B cell (primary cell): ENCODE data around the gene NTN3. TPM values are rescaled to one million over a fixed set of nuclear protein-coding genes. Genes with fewer than 3 reads are reported as not detected.

ENCODE experiments used
- ATAC-seq: fragments of 200-7000 bp; cut with Tn5 transposase; one replicate; pipeline ENCODE4 v1.10.0; 2021; ENCODE audit warnings: low read depth, mild to moderate bottlenecking, moderate number of reproducible peaks, moderate library complexity
- CTCF ChIA-PET: fragments of 350-600 bp; sonication (Branson Sonifier 250); formaldehyde crosslinking; loops from one replicate; lab custom pipeline; 2021; ENCODE audit warnings: antibody characterized with exemption, inconsistent platforms; lab: Charles Lee
- POLR2A ChIA-PET: fragments of 350-600 bp; sonication (Branson Sonifier 250); formaldehyde crosslinking; loops from one replicate; lab custom pipeline; 2021; ENCODE audit warnings: antibody characterized with exemption; lab: Charles Lee
- DNase-seq: peaks from one replicate; pipeline ENCODE4 v3.0.0; 2013
- H2AFZ ChIP-seq: 2 replicates; pipeline ENCODE4 v1.6.1; 2012; ENCODE audit warnings: mild to moderate bottlenecking, low read depth, low read length; ENCODE audit not compliant: insufficient read depth, poor library complexity, severe bottlenecking
- H3K27ac ChIP-seq, 2 donors: 1 replicate in 1 of 2; 2 replicates in 1 of 2; pipeline ENCODE4 v1.5.1; 2012 to 2013; ENCODE audit warnings: low read length in 2 of 2, mild to moderate bottlenecking in 2 of 2, moderate library complexity in 1 of 2
- H3K27me3 ChIP-seq, 4 experiments: fragments of 200-600 bp in 1 of 4; sonication (generic) in 1 of 4; replicated peaks in 1 of 4; 1 replicate in 2 of 4; 2 replicates in 2 of 4; pipeline versions ENCODE4 v1.6.1 to v1.7.0; 2013 to 2016; ENCODE audit warnings: low read length in 3 of 4, mild to moderate bottlenecking in 2 of 4, mixed read lengths in 1 of 4, moderate library complexity in 1 of 4; ENCODE audit not compliant: insufficient read depth in 4 of 4, control insufficient read depth in 3 of 4; ENCODE audit errors: control extremely low read depth in 1 of 4
- H3K36me3 ChIP-seq, 2 experiments: replicated peaks in 1 of 2; 1 replicate in 1 of 2; 2 replicates in 1 of 2; pipeline versions ENCODE4 v1.6.1 to v1.7.1; 2013; ENCODE audit warnings: low read length in 1 of 2; ENCODE audit not compliant: insufficient read depth in 2 of 2, control insufficient read depth in 1 of 2; ENCODE audit errors: control extremely low read depth in 1 of 2, extremely low read depth in 1 of 2
- H3K4me1 ChIP-seq, 2 donors: fragments of 200-600 bp in 1 of 2; sonication (generic) in 1 of 2; 1 replicate in 1 of 2; 2 replicates in 1 of 2; pipeline versions ENCODE4 v1.5.1 to v1.6.1; 2013 to 2017; ENCODE audit warnings: low read length in 2 of 2; ENCODE audit not compliant: control insufficient read depth in 2 of 2, insufficient read depth in 2 of 2
- H3K4me2 ChIP-seq: replicated peaks from 2 replicates; pipeline ENCODE3; 2012; ENCODE audit warnings: mild to moderate bottlenecking, low read depth, low read length; ENCODE audit not compliant: poor library complexity, severe bottlenecking
- H3K4me3 ChIP-seq, 5 experiments: fragments of 200-600 bp in 1 of 5; sonication (generic) in 1 of 5; 1 replicate in 3 of 5; 2 replicates in 2 of 5; pipeline versions ENCODE4 v1.5.1 to v1.7.0; 2011 to 2016; ENCODE audit warnings: low read length in 4 of 5, mild to moderate bottlenecking in 4 of 5, low read depth in 2 of 5, control low read depth in 1 of 5, moderate library complexity in 1 of 5; ENCODE audit not compliant: insufficient read depth in 1 of 5; ENCODE audit errors: control extremely low read depth in 1 of 5, extremely low read depth in 1 of 5
- H3K79me2 ChIP-seq: fragments of 200-600 bp; sonication (generic); one replicate; pipeline ENCODE4 v1.6.0; 2016; ENCODE audit warnings: low read length; ENCODE audit not compliant: control insufficient read depth, insufficient read depth
- H3K9ac ChIP-seq: fragments of 200-600 bp; sonication (generic); 2 replicates; pipeline ENCODE4 v1.6.1; 2017; ENCODE audit warnings: mild to moderate bottlenecking, low read length, moderate library complexity
- H3K9me3 ChIP-seq, 3 donors: one replicate each; pipeline versions ENCODE4 v1.6.1 to v1.7.1; 2013; ENCODE audit warnings: low read length in 2 of 3; ENCODE audit not compliant: control insufficient read depth in 2 of 3, insufficient read depth in 1 of 3; ENCODE audit errors: control extremely low read depth in 1 of 3
- H4K20me1 ChIP-seq: 2 replicates; pipeline ENCODE4 v1.6.0; 2012; ENCODE audit warnings: mild to moderate bottlenecking, low read length; ENCODE audit not compliant: insufficient read depth, control insufficient read depth, poor library complexity, severe bottlenecking
- H3K27ac Mint-ChIP-seq: one replicate; pipeline ENCODE4 v1.8.0; 2021; ENCODE audit warnings: mixed read lengths
- H3K27me3 Mint-ChIP-seq: one replicate; pipeline ENCODE4 v1.8.0; 2021; ENCODE audit warnings: mixed read lengths
- H3K4me1 Mint-ChIP-seq: one replicate; pipeline ENCODE4 v1.8.0; 2021; ENCODE audit warnings: mixed read lengths
- H3K4me3 Mint-ChIP-seq: one replicate; pipeline ENCODE4 v1.8.0; 2021; ENCODE audit warnings: mixed read lengths
- H3K9me3 Mint-ChIP-seq: one replicate; pipeline ENCODE4 v1.8.0; 2022; ENCODE audit warnings: mixed read lengths; ENCODE audit not compliant: insufficient read depth
- CTCF ChIP-seq: fragments of 200-600 bp; IDR thresholded peaks from one replicate; pipeline ENCODE4 v1.8.0; 2022; ENCODE audit warnings: antibody characterized with exemption, mild to moderate bottlenecking
- EZH2 ChIP-seq: IDR thresholded peaks from 2 replicates; pipeline ENCODE4 v1.6.1; 2012; ENCODE audit warnings: borderline replicate concordance, low read depth, mild to moderate bottlenecking, moderate library complexity, low read length; ENCODE audit not compliant: insufficient read depth, poor library complexity, severe bottlenecking
- WGBS: methylation state at CpG from one replicate; pipeline ENCODE4 v1.1.5; 2013; ENCODE audit warnings: missing lambda C conversion rate; ENCODE audit not compliant: insufficient coverage; 5-methylcytosine and 5-hydroxymethylcytosine counted together
- intact Hi-C: fragments of 100-400 bp; cut with micrococcal nuclease; formaldehyde crosslinking; loops from one replicate; pipeline ENCODE4 v1.10.0; 2022
- polyA plus RNA-seq: library from polyadenylated mRNA; depleted of rRNA; stranded (reverse); fragments of >200 nt; gene quantifications from 2 replicates; pipeline ENCODE4 v1.2.3, GENCODE V29; 2012
- total RNA-seq, 2 donors: library from RNA; stranded (reverse); fragments of 120-200 nt in 1 of 2; gene quantifications; 1 replicate in 1 of 2; 2 replicates in 1 of 2; pipeline versions ENCODE4 v1.2.3 to v1.2.4, GENCODE V29; 2013 to 2022

The NTN3 gene
- total and polyA plus RNA-seq, 2 donors (not counting 1 experiment from before 2014, with no cell fraction given) = not detected

- H3K9me3 Mint-ChIP-seq = no peaks in the 10 kb centered on the region
- peak overlapping the region; percentile 70 for H3K27ac Mint-ChIP-seq
- Histone ChIP-seq H3K9ac (no peak overlapping the region), H3K79me2 (peaks cover 26% of the 10 kb centered on the region), H3K36me3 (no peaks in the 10 kb centered on the region), H3K27me3 (no peaks in the 10 kb centered on the region), H3K4me1 (peaks cover 44 to 53% of the 10 kb centered on the region in 2 donors), H3K9me3 (no peaks in the 10 kb centered on the region), H4K20me1 (no peaks in the 10 kb centered on the region), H3K4me2 (no peak overlapping the region), H2AFZ (no peak overlapping the region), H3K4me3 (no peak overlapping the region), H3K27ac (peak overlapping the region; percentile 14 to 61)
- 97% methylated on average over 13 of the region's 14 CpGs for WGBS
- CTCF ChIA-PET = interaction anchor here (1.4 kb wide), 2 partner anchors 10 to 15 kb away, joined by 3 to 4 read pairs; partner anchors contain the start of gene AMDHD2
- TF ChIP-seq CTCF (no peak), EZH2 (no peak)
- peaks cover 50% of the 10 kb centered on the region for H3K4me1 Mint-ChIP-seq
- POLR2A ChIA-PET = no interaction called here
- intact Hi-C loops = loop anchor here (5.0 to 10.0 kb wide), 2 partner anchors 253 to 481 kb away; partner anchors contain the start of genes ECI1 and NHERF2
- no peak for DNase-seq
- no peaks in the 10 kb centered on the region for H3K27me3 Mint-ChIP-seq
- H3K4me3 Mint-ChIP-seq = no peak overlapping the region
- no peak for ATAC-seq
These were observed 34.6 kb downstream of the NTN3 start for GRCh38 chr16:2505695-2506094.

GRCh38 chr16:2507052-2507659 is 36.1 kb downstream of the NTN3 start:
- no peaks in the 10 kb centered on the region for H3K36me3 ChIP-seq
- H3K27me3 Mint-ChIP-seq = no peaks in the 10 kb centered on the region
- ATAC-seq (peak; percentile 91), DNase-seq (peak; percentile 89)
- peak overlapping the region; percentile 93 for H3K27ac Mint-ChIP-seq
- no peak for TF ChIP-seq EZH2
- peak; percentile 64 for TF ChIP-seq CTCF
- no peaks in the 10 kb centered on the region for H3K27me3 ChIP-seq
- H3K9me3 ChIP-seq = no peaks in the 10 kb centered on the region
- ChIA-PET POLR2A (interaction anchor here (1.4 kb wide), 1 partner anchor 13 kb away, joined by 19 read pairs; the partner anchor contains the start of gene AMDHD2), CTCF (interaction anchor here (0.7 to 2.2 kb wide), 10 partner anchors 8 to 256 kb away, joined by 3 to 11 read pairs (median 4); partner anchors contain the start of genes AMDHD2, ECI1 and PDPK1)
- intact Hi-C loops = loop anchor here (1.0 to 10.0 kb wide), 4 partner anchors 13 to 482 kb away; partner anchors contain the start of genes AMDHD2, ECI1 and NHERF2
- H3K4me2 ChIP-seq = peak overlapping the region; percentile 76
- peak overlapping the region; percentile 48 for H2AFZ ChIP-seq
- H3K9ac ChIP-seq = peak overlapping the region; percentile 38
- H3K4me1 Mint-ChIP-seq = peaks cover 60% of the 10 kb centered on the region
- no peaks in the 10 kb centered on the region for H3K9me3 Mint-ChIP-seq
- peak overlapping the region in 2 of 5 experiments; percentile 1 to 12 for H3K4me3 ChIP-seq
- H4K20me1 ChIP-seq = no peaks in the 10 kb centered on the region
- 9% methylated on average over 14 of the region's 14 CpGs for WGBS
- H3K79me2 ChIP-seq = peaks cover 26% of the 10 kb centered on the region
- H3K4me1 ChIP-seq = peaks cover 54 to 60% of the 10 kb centered on the region in 2 donors
- H3K4me3 Mint-ChIP-seq = peak overlapping the region; percentile 56
- H3K27ac ChIP-seq = peak overlapping the region; percentile 83 to 100
